ENCODE data around the gene B4GALNT4. TPM values are rescaled to one million over a fixed set of nuclear protein-coding genes. Genes with fewer than 3 reads are reported as not detected.

Gene B4GALNT4
- total and polyA plus RNA-seq, 2 donors from 2014 or later = 0.82 to 1.4 TPM

- intact Hi-C loops (cut with DNase I) = no loop called here
- Histone ChIP-seq H3K36me3 (ENCODE audit: control insufficient read depth in 2 of 3, insufficient read depth in 3 of 3, low read length in 3 of 3) (no peaks in the 10 kb centered on the region), H3K4me1 (ENCODE audit: control insufficient read depth in 2 of 3, insufficient read depth in 2 of 3, low read depth in 1 of 3, low read length in 3 of 3) (peaks cover 6 to 18% (median 15%) of the 10 kb centered on the region in 3 donors), H3K27ac (ENCODE audit: low read depth in 2 of 2, low read length in 2 of 2) (peak overlapping the region; percentile 91 to 96), H3K9me3 (ENCODE audit: control insufficient read depth in 2 of 3, insufficient read depth in 1 of 3, low read length in 3 of 3) (no peaks in the 10 kb centered on the region), H3K27me3 (ENCODE audit: control insufficient read depth, insufficient read depth, low read length) (no peaks in the 10 kb centered on the region), H3K9ac (ENCODE audit: low read length in 3 of 3) (peak overlapping the region in 1 of 3 donors; percentile 38), H3K4me3 (ENCODE audit: low read length in 3 of 3) (no peak overlapping the region)
- no peak for FAIRE-seq
- TF ChIP-seq CTCF (IDR thresholded peaks at IDR 0.05; ENCODE audit: borderline replicate concordance, extremely low read depth, insufficient read depth) = no peak
- peak in 1 of 5 donors; percentile 79 for DNase-seq
Measured at GRCh38 chr11:325796-326591, 43.3 kb upstream of the B4GALNT4 start.

- H3K27ac ChIP-seq (ENCODE audit: low read depth in 2 of 2, low read length in 2 of 2) = peak overlapping the region; percentile 91 to 96
- no peak overlapping the region for H3K4me3 ChIP-seq (ENCODE audit: low read length in 3 of 3)
- H3K27me3 ChIP-seq (ENCODE audit: control insufficient read depth, insufficient read depth, low read length) = no peaks in the 10 kb centered on the region
- peaks cover 6 to 18% (median 15%) of the 10 kb centered on the region in 3 donors for H3K4me1 ChIP-seq (ENCODE audit: control insufficient read depth in 2 of 3, insufficient read depth in 2 of 3, low read depth in 1 of 3, low read length in 3 of 3)
- peak overlapping the region in 2 of 3 donors; percentile 38 to 46 for H3K9ac ChIP-seq (ENCODE audit: low read length in 3 of 3)
- DNase-seq = no peak
- intact Hi-C loops (cut with DNase I) = no loop called here
- H3K36me3 ChIP-seq (ENCODE audit: control insufficient read depth in 2 of 3, insufficient read depth in 3 of 3, low read length in 3 of 3) = no peaks in the 10 kb centered on the region
- H3K9me3 ChIP-seq (ENCODE audit: control insufficient read depth in 2 of 3, insufficient read depth in 1 of 3, low read length in 3 of 3) = no peaks in the 10 kb centered on the region
- FAIRE-seq = no peak
- TF ChIP-seq CTCF (IDR thresholded peaks at IDR 0.05; ENCODE audit: borderline replicate concordance, extremely low read depth, insufficient read depth) = no peak
Measured at GRCh38 chr11:326592-326841, 42.8 kb upstream of the B4GALNT4 start.

GRCh38 chr11:326842-327580, 42.3 kb upstream of the B4GALNT4 start:
- FAIRE-seq (no peak), DNase-seq (peak; percentile 48 to 96 (median 73))
- Histone ChIP-seq H3K4me3 (ENCODE audit: low read length in 3 of 3) (peak overlapping the region in 1 of 3 donors; percentile 1), H3K4me1 (ENCODE audit: control insufficient read depth in 2 of 3, insufficient read depth in 2 of 3, low read depth in 1 of 3, low read length in 3 of 3) (peaks cover 6 to 18% (median 15%) of the 10 kb centered on the region in 3 donors), H3K9me3 (ENCODE audit: control insufficient read depth in 2 of 3, insufficient read depth in 1 of 3, low read length in 3 of 3) (no peaks in the 10 kb centered on the region), H3K27ac (ENCODE audit: low read depth in 2 of 2, low read length in 2 of 2) (peak overlapping the region; percentile 91 to 96), H3K27me3 (ENCODE audit: control insufficient read depth, insufficient read depth, low read length) (no peaks in the 10 kb centered on the region), H3K36me3 (ENCODE audit: control insufficient read depth in 2 of 3, insufficient read depth in 3 of 3, low read length in 3 of 3) (no peaks in the 10 kb centered on the region), H3K9ac (ENCODE audit: low read length in 3 of 3) (peak overlapping the region in 2 of 3 donors; percentile 38 to 65)
- intact Hi-C loops (cut with DNase I) = no loop called here
- no peak for TF ChIP-seq CTCF (IDR thresholded peaks at IDR 0.05; ENCODE audit: borderline replicate concordance, extremely low read depth, insufficient read depth)
